Fibroblast of upper back skin (primary cell): ENCODE data around the gene COL21A1.
A peak's percentile ranks its signal among the peaks of the same experiment; 100 is the strongest.
"Not testable (repeated sequence)": the region's sequence is repeated elsewhere in the genome, so short reads cannot be mapped to it uniquely, and the experiment has no call there.

ENCODE experiments used
- DNase-seq: peaks from one replicate; pipeline ENCODE4 v3.0.0-alpha.2; 2013

The COL21A1 gene

GRCh38 chr6:56246881-56247653, at the start of gene COL21A1:
COL21A1 (minus strand) TSS chr6:56247580; CDS start chr6:56182618, 64,962 bp downstream.
- peak; percentile 27 for DNase-seq

GRCh38 chr6:56293781-56294180, 46.4 kb upstream of the COL21A1 start:
- DNase-seq = no peak

GRCh38 chr6:56292505-56293181, 45.3 kb upstream of the COL21A1 start:
- peak; percentile 63 for DNase-seq

GRCh38 chr6:56291302-56291917, 44.0 kb upstream of the COL21A1 start:
- no peak for DNase-seq

- no peak for DNase-seq
These were observed 42.3 kb upstream of the COL21A1 start for GRCh38 chr6:56289721-56290120.

GRCh38 chr6:56288347-56288746, 41.0 kb upstream of the COL21A1 start:
- DNase-seq = no peak

GRCh38 chr6:56282391-56282790, 35.0 kb upstream of the COL21A1 start:
- DNase-seq = peak; percentile 61

- DNase-seq = no peak
These were observed 32.7 kb upstream of the COL21A1 start for GRCh38 chr6:56280126-56280525.

GRCh38 chr6:56279331-56280080, 32.1 kb upstream of the COL21A1 start:
- DNase-seq = peak; percentile 74

- peak; percentile 25 for DNase-seq
These were observed 30.8 kb upstream of the COL21A1 start for GRCh38 chr6:56278171-56278591.

GRCh38 chr6:56270812-56271441, 23.5 kb upstream of the COL21A1 start:
- DNase-seq = no peak

- DNase-seq = no peak
These were observed 20.9 kb upstream of the COL21A1 start for GRCh38 chr6:56268266-56268665.

GRCh38 chr6:56266011-56266410, 18.6 kb upstream of the COL21A1 start:
- no peak for DNase-seq

- DNase-seq = no peak
These were observed 16.4 kb upstream of the COL21A1 start for GRCh38 chr6:56263596-56264315.

- not testable (repeated sequence) for DNase-seq
These were observed 13.2 kb upstream of the COL21A1 start for GRCh38 chr6:56260593-56260992.

- DNase-seq = peak; percentile 68
These were observed 12.1 kb upstream of the COL21A1 start for GRCh38 chr6:56259234-56260077.

- no peak for DNase-seq
These were observed 8.0 kb upstream of the COL21A1 start for GRCh38 chr6:56255349-56255748.

GRCh38 chr6:56250266-56250665, 2.9 kb upstream of the COL21A1 start:
- no peak for DNase-seq

- DNase-seq = no peak
These were observed 308 bp upstream of the COL21A1 start for GRCh38 chr6:56247654-56248122.

GRCh38 chr6:56246541-56246880, 869 bp downstream of the COL21A1 start:
- no peak for DNase-seq

- DNase-seq = peak; percentile 86
These were observed 1.5 kb downstream of the COL21A1 start for GRCh38 chr6:56245903-56246351.
